GM12891 (cell line): Measurements from ENCODE around the gene VPS4B.

ENCODE experiments used
- DNase-seq: peaks from one replicate; pipeline ENCODE4 v3.0.0; 2011; ENCODE audit warnings: low spot score; ENCODE audit not compliant: insufficient read length
- FAIRE-seq: peaks from 2 replicates; lab custom pipeline; 2011; peaks lifted over from hg19 to GRCh38; lab: Jason Lieb, UNC
- PAX5 ChIP-seq: IDR thresholded peaks from 2 replicates; pipeline ENCODE4 v1.6.1; 2011; ENCODE audit warnings: low read length, moderate library complexity, mild to moderate bottlenecking; ENCODE audit not compliant: insufficient read depth, severe bottlenecking
- POLR2A ChIP-seq: IDR thresholded peaks from 2 replicates; pipeline ENCODE4 v1.6.1; 2011; ENCODE audit warnings: low read depth, low read length, control low read depth
- POLR2AphosphoS5 ChIP-seq: IDR thresholded peaks from 2 replicates; pipeline ENCODE4 v1.6.1; 2011; ENCODE audit warnings: low read depth, low read length, control low read depth
- POU2F2 ChIP-seq: IDR thresholded peaks from 2 replicates; pipeline ENCODE4 v1.6.1; 2011; ENCODE audit warnings: low read depth, mild to moderate bottlenecking, control low read depth, low read length, moderate library complexity
- SPI1 ChIP-seq: IDR thresholded peaks from 2 replicates; pipeline ENCODE4 v1.6.1; 2011; ENCODE audit warnings: low read depth, low read length, control low read depth
- TAF1 ChIP-seq: IDR thresholded peaks from 2 replicates; pipeline ENCODE4 v1.6.1; 2011; ENCODE audit warnings: low read depth, low read length, control low read depth

Gene VPS4B

GRCh38 chr18:63356272-63356896 is 65.9 kb downstream of the VPS4B start:
- DNase-seq (no peak), FAIRE-seq (no peak)
- no peak for TF ChIP-seq TAF1
- no peak for TF ChIP-seq SPI1
- TF ChIP-seq POLR2AphosphoS5 = no peak
- no peak for TF ChIP-seq PAX5
- TF ChIP-seq POLR2A = no peak
- no peak for TF ChIP-seq POU2F2

- DNase-seq (no peak), FAIRE-seq (no peak)
- TF ChIP-seq TAF1 (no peak), POLR2A (no peak), POLR2AphosphoS5 (no peak), POU2F2 (no peak), PAX5 (no peak), SPI1 (no peak)
These were observed 72.0 kb downstream of the VPS4B start for GRCh38 chr18:63350230-63350629.

GRCh38 chr18:63348508-63349136 is 73.7 kb downstream of the VPS4B start:
- peak; percentile 80 for FAIRE-seq
- peak; percentile 28 for DNase-seq
- TF ChIP-seq POU2F2 (peak; percentile 76; the same call in 1 of the 2 replicates), PAX5 (no peak), TAF1 (no peak)

- TF ChIP-seq TAF1 (no peak), POLR2A (no peak), PAX5 (no peak), POLR2AphosphoS5 (no peak), POU2F2 (no peak), SPI1 (no peak)
- no peak for DNase-seq
- no peak for FAIRE-seq
These were observed 75.6 kb downstream of the VPS4B start for GRCh38 chr18:63346480-63347183.

GRCh38 chr18:63346031-63346430 is 76.2 kb downstream of the VPS4B start:
- no peak for TF ChIP-seq PAX5
- no peak for TF ChIP-seq TAF1
- TF ChIP-seq POLR2AphosphoS5 = no peak
- TF ChIP-seq POLR2A = no peak
- no peak for TF ChIP-seq POU2F2
- no peak for TF ChIP-seq SPI1
- DNase-seq (no peak), FAIRE-seq (no peak)

GRCh38 chr18:63344918-63345317 is 77.4 kb downstream of the VPS4B start:
- FAIRE-seq = no peak
- no peak for TF ChIP-seq TAF1
- no peak for TF ChIP-seq POLR2AphosphoS5
- TF ChIP-seq POLR2A = no peak
- no peak for TF ChIP-seq POU2F2
- TF ChIP-seq PAX5 = no peak
- TF ChIP-seq SPI1 = no peak
- DNase-seq = no peak

- TF ChIP-seq POLR2AphosphoS5 (no peak), SPI1 (no peak), PAX5 (no peak), TAF1 (no peak), POU2F2 (no peak), POLR2A (no peak)
- FAIRE-seq = peak; percentile 43
These were observed 78.0 kb downstream of the VPS4B start for GRCh38 chr18:63344263-63344662.

GRCh38 chr18:63342206-63342605 is 80.1 kb downstream of the VPS4B start:
- FAIRE-seq (peak; percentile 66), DNase-seq (no peak)
- TF ChIP-seq POLR2AphosphoS5 (no peak), TAF1 (no peak), POU2F2 (no peak), POLR2A (no peak)

More at GRCh38 chr18:63344263-63344662, 78.0 kb downstream of the VPS4B start:
- DNase-seq = no peak

- FAIRE-seq = no peak
- TF ChIP-seq POLR2A = no peak
- TF ChIP-seq SPI1 = no peak
- no peak for TF ChIP-seq PAX5
- no peak for TF ChIP-seq POU2F2
- TF ChIP-seq POLR2AphosphoS5 = no peak
- no peak for TF ChIP-seq TAF1
- no peak for DNase-seq
These were observed 82.3 kb downstream of the VPS4B start for GRCh38 chr18:63339920-63340484.
